SKM-1 treated with dmso at 0.1 percent for 144 hours (cell line): ENCODE results near the gene CCNJL.

Source experiments
- DNase-seq: peaks from one replicate; lab custom pipeline; 2025; ENCODE audit not compliant: unreplicated experiment; lab: John Stamatoyannopoulos, UW

CCNJL gene

GRCh38 chr5:160231783-160232342 is 80.5 kb downstream of the CCNJL start:
- DNase-seq, result no peak

DNA sequence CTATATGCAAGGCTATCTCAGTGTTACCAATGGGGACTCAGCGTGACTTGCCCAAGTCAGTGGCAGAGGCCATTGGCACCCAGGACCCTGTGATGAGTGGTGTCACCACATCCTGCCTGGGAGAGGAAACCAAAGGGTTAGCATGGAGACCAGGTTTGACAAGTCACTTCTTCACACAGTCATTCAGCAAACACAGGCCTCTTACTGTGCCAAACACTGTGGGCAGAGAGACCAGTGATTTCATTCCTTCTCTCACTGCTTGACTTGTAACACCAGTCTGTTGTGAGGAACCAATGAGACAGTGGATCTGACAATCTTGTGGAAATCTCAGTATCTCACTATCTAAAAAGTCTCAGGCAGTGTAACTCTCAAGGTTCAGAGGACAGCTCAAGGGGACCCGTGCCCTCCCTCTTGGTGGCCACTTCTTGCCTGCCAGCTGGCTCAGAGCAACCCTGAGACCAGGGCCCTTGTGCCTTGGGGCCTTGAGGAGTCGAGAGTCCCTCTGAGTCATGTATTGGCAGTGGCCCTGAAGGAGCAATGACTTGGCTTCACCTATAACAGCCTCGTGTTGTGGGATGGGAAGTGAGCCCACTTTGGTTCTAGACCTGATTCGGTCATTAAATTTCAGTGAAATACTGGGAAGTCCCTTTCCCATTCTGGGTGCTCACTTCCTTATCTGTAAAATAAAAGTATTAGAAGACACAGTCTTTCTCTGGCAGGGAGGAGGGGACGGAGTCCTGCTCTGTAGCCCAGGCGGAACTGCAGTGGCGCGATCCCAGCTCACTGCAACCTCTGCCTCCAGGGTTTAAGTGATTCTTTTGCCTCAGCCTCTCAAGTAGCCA is 81.5 kb downstream of the CCNJL start:
- DNase-seq, result no peak

- DNase-seq, result no peak
Observed at GRCh38 chr5:160229190-160229742, 83.1 kb downstream of the CCNJL start, which contains the start of gene FABP6. Gene FABP6 (plus strand): TSS chr5:160229506. CDS start chr5:160229558, 52 bp downstream.

- no peak for DNase-seq
Observed at GRCh38 chr5:160227012-160227411, 85.4 kb downstream of the CCNJL start.

DNA sequence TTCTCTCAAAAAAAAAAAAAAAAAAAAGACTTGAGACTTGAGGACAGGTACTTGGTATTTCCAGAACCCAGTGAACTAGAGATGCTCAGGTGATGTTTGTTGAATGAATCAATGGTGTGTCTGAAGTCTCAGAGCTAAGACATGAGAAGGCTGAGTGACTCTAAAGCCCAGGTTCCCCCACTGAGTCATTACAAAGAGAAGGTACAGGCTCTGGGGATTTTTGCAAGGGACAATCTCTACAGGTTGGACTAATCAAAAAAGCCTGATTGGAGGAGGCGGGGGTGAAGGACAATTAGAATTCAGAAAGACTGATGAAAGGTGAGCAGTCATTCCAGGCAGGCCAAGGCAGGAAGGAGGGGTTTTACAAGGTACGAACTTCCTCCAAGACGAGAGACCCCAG is 91.3 kb downstream of the CCNJL start:
- DNase-seq, result no peak

- DNase-seq, result no peak
Observed at GRCh38 chr5:160219356-160219755, 93.0 kb downstream of the CCNJL start.

GRCh38 chr5:160213537-160213936 is 98.8 kb downstream of the CCNJL start:
- DNase-seq, result no peak

- DNase-seq, result no peak
Observed at GRCh38 chr5:160211352-160211751, 101.0 kb downstream of the CCNJL start.

GRCh38 chr5:160210606-160211005 is 101.8 kb downstream of the CCNJL start:
- DNase-seq, result no peak

GRCh38 chr5:160209917-160210316 is 102.4 kb downstream of the CCNJL start:
- DNase-seq, result no peak

- DNase-seq, result no peak
Observed at GRCh38 chr5:160207061-160207460, 105.3 kb downstream of the CCNJL start.
